ENCODE measurements around the gene ACER3.

GRCh38 chr11:77026743-77027142 is 166.0 kb downstream of the ACER3 start:
- TF ChIP-seq RAD21 (IDR thresholded peaks at IDR 0.05; ENCODE audit: low read length) (no peak), MAZ (IDR thresholded peaks at IDR 0.05; ENCODE audit: borderline replicate concordance, low read depth, low read length) (no peak), RCOR1 (IDR thresholded peaks at IDR 0.05; ENCODE audit: insufficient replicate concordance, low read length) (no peak), CTCF (conservative IDR thresholded peaks at IDR 0.05; ENCODE audit: low read depth, low read length) (no peak), FOS (IDR thresholded peaks at IDR 0.05; ENCODE audit: low read depth, low read length) (no peak)
